ENCODE measurements around the gene TNRC6B.

Gene TNRC6B

GRCh38 chr22:40243891-40244290, 66.2 kb downstream of the TNRC6B start:
- DNase-seq, result no peak

DNA sequence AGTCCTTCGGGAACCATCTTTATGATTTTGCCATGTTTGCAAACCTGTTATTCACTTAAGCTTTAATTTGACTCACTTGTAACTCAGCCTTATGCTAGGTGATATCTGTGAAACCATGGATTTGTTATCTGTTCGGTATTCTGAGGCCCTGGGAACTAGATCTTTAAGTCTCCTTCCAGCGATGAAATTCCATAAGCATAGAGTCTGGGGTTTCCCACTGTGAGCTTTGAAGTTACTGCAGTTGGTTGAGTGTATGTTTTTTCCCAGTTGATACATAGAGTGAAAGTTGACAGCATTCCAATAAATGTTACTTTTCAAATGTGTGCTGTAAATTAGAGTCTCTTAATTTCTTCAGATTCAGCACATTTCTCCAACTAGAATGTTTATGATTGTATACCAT, 66.9 kb downstream of the TNRC6B start:
- DNase-seq, result no peak

GRCh38 chr22:40247976-40248375, 70.3 kb downstream of the TNRC6B start:
- no peak for DNase-seq

DNA sequence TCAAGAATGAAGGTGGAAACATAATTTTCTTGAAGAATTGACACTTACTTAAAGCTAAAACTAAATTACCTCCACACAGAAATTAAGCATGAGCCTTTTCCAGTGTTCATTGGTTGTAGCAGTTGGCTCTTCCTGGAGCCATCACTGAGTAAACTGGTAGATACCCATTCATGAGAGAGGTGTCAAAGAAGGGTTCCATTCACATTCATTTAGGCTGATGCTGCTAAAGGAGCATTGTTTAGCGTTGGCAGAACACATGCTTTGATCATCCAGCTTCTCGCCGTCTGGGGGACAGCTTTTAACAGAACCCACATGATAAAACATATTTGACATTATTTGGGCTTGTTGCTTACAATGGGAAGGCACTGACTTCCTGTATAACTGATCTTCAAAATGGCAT, 71.6 kb downstream of the TNRC6B start:
- DNase-seq, result no peak

DNA sequence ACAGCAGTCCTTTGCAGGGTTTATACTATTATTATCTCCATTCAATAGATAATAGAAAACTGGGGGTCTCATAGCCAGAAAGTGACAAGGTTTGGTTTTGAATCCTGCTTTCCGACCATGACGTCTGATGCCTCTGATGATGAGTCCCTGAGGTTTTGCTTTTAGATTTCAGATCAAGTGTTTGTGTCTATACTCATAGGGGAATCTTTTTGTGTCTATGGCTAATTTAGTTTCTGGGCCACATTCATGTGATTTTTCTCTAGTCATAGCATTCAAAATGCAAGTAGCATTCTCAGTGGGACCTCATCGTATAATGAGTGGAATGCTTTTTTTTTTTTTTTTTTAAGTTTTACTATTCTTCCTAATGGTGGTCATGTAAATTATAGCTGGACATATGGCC, 72.9 kb downstream of the TNRC6B start:
- no peak for DNase-seq

DNA sequence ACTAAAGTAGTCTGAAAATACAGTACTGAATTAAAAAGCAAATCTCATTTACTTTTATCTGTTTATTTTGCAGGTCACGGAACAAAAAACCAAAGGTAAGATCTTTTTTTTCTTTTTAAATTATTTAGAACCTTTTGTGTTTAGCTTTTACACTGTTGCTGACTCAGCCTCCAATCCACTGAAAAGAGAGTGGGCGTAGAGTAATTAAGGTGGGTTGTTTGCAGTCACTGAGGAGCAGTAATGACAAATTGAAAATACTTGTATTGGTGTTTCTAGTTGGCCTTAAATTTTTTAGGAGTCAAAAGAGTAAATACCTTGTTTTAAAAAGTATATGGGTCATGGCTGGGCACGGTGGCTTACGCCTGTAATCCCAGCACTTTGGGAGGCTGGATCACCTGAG, 73.4 kb downstream of the TNRC6B start:
- no peak for DNase-seq

GRCh38 chr22:40252146-40252545, 74.4 kb downstream of the TNRC6B start:
- no peak for DNase-seq

GRCh38 chr22:40256516-40256915, 78.8 kb downstream of the TNRC6B start:
- no peak for DNase-seq

DNA sequence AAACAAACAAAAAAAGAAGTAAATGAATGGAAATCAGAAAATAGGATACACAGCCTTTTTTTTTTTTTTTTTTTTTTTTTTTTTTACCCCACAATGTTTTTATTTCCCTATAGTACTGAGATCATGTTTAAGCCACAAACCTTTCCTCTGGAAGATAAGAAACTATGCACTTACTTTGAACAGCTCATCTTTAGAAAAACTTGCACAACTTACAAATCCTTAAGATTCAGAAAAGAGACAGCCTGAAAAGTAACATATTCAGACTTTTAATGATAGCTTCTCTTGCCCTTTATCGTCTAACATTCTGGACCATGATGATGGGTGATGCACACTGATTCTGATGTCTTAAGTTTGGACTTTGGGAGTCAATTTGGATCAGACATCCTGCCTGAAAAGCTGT, 80.3 kb downstream of the TNRC6B start:
- no peak for DNase-seq

DNA sequence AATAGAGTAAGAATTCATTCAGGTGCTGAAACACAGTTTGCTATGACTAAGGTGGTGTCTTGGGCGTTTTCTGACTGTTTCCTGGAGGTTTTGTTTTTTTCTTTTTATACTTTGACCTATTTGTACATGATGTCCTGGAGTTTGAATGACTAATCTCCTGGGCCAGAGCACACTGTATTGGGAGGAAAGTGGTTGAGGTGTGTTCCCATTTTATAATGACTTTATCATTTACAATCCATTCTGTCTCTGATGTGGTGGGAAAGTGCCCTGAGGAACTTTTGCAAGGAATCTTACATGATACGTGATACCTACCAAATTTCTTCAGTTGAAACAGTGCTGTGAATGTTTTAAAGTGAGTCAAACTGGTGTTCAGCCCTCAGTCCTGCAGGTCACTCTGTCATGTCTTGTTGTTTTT, 80.8 kb downstream of the TNRC6B start:
- peak; percentile 1 for DNase-seq

DNA sequence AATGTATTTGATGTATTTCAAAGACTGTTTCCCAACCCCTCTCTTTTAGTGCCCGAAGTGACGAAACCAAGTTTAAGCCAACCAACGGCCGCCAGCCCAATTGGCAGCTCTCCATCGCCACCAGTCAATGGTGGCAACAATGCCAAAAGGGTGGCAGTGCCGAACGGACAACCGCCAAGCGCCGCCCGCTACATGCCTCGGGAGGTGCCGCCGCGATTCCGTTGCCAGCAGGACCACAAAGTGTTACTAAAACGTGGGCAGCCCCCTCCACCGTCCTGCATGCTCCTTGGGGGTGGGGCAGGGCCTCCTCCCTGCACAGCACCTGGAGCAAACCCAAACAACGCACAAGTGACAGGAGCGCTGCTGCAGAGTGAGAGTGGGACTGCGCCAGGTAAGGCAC, 84.1 kb downstream of the TNRC6B start:
- no peak for DNase-seq

DNA sequence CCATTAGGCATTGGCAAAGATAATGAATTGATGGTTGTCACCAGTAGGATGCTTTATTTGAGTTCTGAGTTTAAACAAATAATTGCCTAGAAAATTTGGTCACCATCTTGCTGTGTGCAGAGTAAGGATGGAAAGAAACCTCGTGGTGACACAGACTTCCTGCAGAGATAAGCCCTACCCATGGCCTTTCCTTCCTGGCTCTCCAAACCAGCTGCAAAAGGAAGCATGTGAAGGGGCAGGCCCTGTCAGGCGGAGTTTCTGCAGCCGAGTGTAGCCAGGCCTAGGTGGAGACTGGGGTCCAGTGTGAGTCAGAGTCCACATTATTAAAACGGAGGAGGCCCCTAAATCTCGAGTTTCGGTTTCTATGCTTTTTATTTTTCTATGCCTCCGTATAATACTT, 85.5 kb downstream of the TNRC6B start:
- DNase-seq, result no peak

- no peak for DNase-seq
Observed at GRCh38 chr22:40265783-40266182, 88.1 kb downstream of the TNRC6B start.

DNA sequence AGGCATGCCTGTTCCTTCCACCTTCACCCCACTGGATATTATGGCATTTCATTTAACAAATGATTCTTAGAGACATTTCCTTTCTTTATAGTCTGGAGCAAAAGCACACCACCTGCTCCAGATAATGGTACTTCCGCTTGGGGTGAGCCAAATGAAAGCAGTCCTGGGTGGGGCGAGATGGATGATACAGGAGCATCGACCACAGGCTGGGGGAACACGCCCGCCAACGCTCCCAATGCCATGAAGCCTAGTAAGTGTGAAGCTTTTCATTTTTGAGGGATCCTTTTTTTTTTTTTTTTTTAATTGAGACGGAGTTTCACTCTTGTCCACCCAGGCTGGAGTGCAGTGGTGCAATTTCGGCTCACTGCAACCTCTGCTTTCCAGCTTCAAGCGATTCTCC, 92.3 kb downstream of the TNRC6B start:
- no peak for DNase-seq

DNA sequence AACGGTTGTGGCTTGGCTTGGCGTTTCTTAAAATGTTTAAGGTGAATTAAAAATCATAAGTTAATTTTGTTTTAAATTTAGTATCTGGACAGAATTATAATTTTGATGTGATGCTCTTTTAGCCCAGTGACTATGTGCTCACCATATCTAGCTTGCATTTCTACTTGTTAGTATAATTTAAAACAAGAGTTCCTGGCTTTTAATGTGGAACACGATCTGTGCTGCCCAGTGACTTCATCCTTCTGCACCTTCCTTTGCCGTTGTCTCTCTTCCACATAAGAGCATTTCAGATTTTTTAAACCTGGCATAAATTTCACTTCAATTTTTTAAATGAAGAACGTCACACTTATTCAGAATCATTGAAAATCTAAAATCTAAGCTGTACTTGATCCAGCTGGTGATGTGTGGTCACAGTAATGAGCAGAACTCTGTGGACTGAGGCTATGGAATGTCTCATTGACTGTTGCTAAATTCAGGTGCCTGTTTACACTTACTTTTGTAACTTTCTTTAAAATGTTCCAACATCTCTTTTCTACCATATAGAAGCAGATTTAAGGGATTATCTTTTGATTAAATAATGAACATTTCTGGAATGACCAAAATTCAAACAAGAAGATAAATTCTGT, 93.1 kb downstream of the TNRC6B start:
- DNase-seq, result no peak

DNA sequence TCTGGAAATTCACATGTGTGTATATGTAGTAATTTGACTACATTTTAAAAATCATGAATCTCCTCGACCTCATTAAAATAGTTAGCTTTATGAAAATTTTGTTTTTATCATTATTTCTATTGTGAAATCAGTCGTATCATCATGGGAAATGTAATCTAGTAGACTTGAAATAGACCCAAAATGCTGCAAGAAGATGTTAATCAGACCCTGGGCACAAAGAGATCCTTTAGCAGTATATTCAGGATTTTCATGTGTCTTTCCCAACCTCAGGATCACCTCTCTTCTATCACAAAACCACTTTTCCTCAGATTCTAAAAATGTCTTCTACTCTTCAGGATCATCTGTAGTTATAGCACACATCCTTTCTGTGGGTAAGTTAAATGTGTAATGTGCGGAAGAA, 93.7 kb downstream of the TNRC6B start:
- no peak for DNase-seq

- DNase-seq, result no peak
Observed at GRCh38 chr22:40273319-40273718, 95.6 kb downstream of the TNRC6B start.

- DNase-seq, result no peak
Observed at GRCh38 chr22:40276996-40277823, 99.5 kb downstream of the TNRC6B start.

GRCh38 chr22:40279017-40279416, 101.3 kb downstream of the TNRC6B start:
- no peak for DNase-seq

DNA sequence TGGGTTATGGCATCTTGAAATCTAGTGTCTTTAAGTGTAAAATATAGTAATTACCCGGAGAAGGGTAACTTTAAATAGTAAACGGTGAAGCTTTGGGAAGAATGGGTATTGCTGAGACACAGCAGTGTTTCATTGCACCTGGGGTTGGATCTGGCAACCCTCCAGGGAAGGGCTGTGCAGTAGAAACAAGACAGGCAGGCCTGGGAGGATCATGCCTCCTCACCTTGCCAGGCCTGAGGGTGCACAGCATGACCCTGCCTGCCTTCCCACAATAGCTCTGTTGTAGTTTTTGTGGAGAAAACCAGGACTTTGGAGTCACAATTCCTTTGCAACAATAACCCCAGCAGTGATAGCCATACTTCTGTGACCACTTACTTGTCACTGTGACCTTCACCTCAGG, 104.0 kb downstream of the TNRC6B start:
- no peak for DNase-seq

- no peak for DNase-seq
Observed at GRCh38 chr22:40285513-40285912, 107.8 kb downstream of the TNRC6B start.

DNA sequence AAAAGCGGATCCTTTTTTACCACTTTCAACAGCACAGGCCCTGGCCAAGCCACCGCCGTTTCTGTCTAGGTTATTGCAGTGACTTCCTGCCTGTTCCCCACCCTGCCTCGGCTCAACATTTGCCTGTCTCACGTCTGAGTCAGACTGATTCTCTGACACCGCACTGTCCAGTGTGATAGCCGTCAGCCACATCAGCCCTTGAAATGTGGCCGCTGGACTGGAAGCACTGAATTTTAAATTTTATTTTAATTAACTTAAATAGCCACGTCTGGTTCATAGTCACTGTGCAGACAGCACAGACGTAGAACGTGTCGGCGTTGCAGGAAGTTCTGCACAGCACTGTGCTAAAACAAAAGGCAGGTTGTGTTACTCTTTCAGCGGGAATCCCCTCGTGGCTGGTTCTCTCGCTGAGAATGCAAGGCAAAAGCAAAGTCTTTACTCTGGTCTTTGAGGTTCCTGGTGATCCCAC, 112.3 kb downstream of the TNRC6B start:
- DNase-seq, result no peak

DNA sequence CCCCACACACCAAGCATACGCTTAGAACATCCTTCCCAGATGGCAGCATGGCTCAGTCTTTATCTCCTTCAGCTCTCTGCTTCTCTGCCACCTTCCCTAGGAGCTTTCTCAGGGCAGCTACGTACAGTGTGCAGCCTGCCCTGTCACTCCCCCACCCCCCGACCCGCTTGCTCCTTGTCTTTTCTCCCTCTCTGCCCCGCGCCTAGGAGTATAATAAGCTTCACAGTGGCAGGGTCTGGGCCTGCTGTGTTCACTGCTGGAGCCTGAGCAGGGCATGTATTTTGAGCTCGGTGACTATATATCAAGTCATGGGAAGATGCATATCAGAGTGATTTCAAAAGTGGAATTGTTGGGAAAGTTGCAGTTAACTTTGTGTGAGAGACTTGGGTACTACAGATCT, 112.8 kb downstream of the TNRC6B start:
- DNase-seq, result no peak

GRCh38 chr22:40294696-40295095, 117.0 kb downstream of the TNRC6B start:
- DNase-seq, result no peak

GRCh38 chr22:40300316-40300715, 122.6 kb downstream of the TNRC6B start:
- no peak for DNase-seq

Measured in T1000 (cell line).